SK-N-MC (cell line): ENCODE measurements around the gene PRDM4.

Experiments
- EZH2 ChIP-seq: fragments of 200-600 bp; sonication (generic); IDR thresholded peaks from one replicate; pipeline ENCODE4 v1.6.1; 2017; ENCODE audit warnings: antibody characterized with exemption
- FOXP2 ChIP-seq: optimal IDR thresholded peaks from 2 replicates; pipeline ENCODE3; 2011; ENCODE audit warnings: mild to moderate bottlenecking, moderate library complexity; ENCODE audit not compliant: insufficient read depth; ENCODE audit errors: extremely low read length, control extremely low read depth
- POLR2AphosphoS5 ChIP-seq: IDR thresholded peaks from 2 replicates; pipeline ENCODE4 v1.6.1; 2012; ENCODE audit warnings: mild to moderate bottlenecking, low read depth, low read length, borderline replicate concordance

GRCh38 chr12:107762874-107763273 lies 1.9 kb upstream of the PRDM4 start:
- TF ChIP-seq EZH2 (no peak), POLR2AphosphoS5 (no peak), FOXP2 (no peak)
